PC-3 (cell line): ENCODE results near the gene ZNF584. TPM values are rescaled to one million over a fixed set of nuclear protein-coding genes. Genes with fewer than 3 reads are reported as not detected.

ENCODE experiments used
- microRNA-seq: library from miRNA; unstranded; fragments of <30 nt; microRNA quantifications from one replicate; pipeline ENCODE4 v1.1.0, GENCODE V29; 2020; ENCODE audit not compliant: unreplicated experiment
- total RNA-seq: library from RNA; depleted of rRNA; stranded (reverse); fragments of >200 nt; gene quantifications from 2 replicates; pipeline ENCODE4 v1.2.3, GENCODE V29; 2014; rRNA removed

ZNF584 gene
- total RNA-seq, 1 experiment from 2014 or later: 49.2 TPM

Small RNA genes within 50 kb of the gene (microRNA-seq; reads per million reads assigned to microRNA genes)
- gene MIR4754: not detected

Other genes with a start within 250 kb of the ZNF584 start
- gene ZNF274, start 225.6 kb upstream of the ZNF584 start, total RNA-seq: 15.4 and 16.1 TPM in 2 replicates
- gene ZNF544, start 179.7 kb upstream of the ZNF584 start, total RNA-seq: 73.7 and 115 TPM in 2 replicates
- 7.3 and 7.9 TPM in 2 replicates for gene ZNF8, start 129.7 kb upstream of the ZNF584 start, total RNA-seq
- gene ERVK3-1, start 103.3 kb upstream of the ZNF584 start, total RNA-seq: 104 and 116 TPM in 2 replicates
- 4.0 and 4.3 TPM in 2 replicates for gene ZSCAN22, start 81.7 kb upstream of the ZNF584 start, total RNA-seq
- 0.92 and 1.9 TPM in 2 replicates for gene A1BG, start 55.2 kb upstream of the ZNF584 start, total RNA-seq
- gene ZNF497, start 45.9 kb upstream of the ZNF584 start, total RNA-seq: 2.2 and 4.0 TPM in 2 replicates
- gene ZNF837, start 27.6 kb upstream of the ZNF584 start, total RNA-seq: 9.5 and 12.6 TPM in 2 replicates
- gene RPS5, start 21.4 kb upstream of the ZNF584 start, total RNA-seq: 3,515 and 3,776 TPM in 2 replicates
- 2.2 TPM in 1 of 2 replicates, not detected in the other for gene RNF225, start 13.0 kb upstream of the ZNF584 start, total RNA-seq
- not detected in 2 replicates for gene ZNF132, start 31.5 kb downstream of the ZNF584 start, total RNA-seq
- 11.2 and 12.8 TPM in 2 replicates for gene ZNF324B, start 43.0 kb downstream of the ZNF584 start, total RNA-seq
- 14.8 and 15.9 TPM in 2 replicates for gene ZNF324, start 58.4 kb downstream of the ZNF584 start, total RNA-seq
- 8.9 and 13.4 TPM in 2 replicates for gene ZNF446, start 67.7 kb downstream of the ZNF584 start, total RNA-seq
- gene SLC27A5, start 103.3 kb downstream of the ZNF584 start, total RNA-seq: 56.2 and 56.8 TPM in 2 replicates
- gene ZBTB45, start 111.2 kb downstream of the ZNF584 start, total RNA-seq: 14.0 and 19.1 TPM in 2 replicates
- 1,169 and 1,653 TPM in 2 replicates for gene TRIM28, start 135.4 kb downstream of the ZNF584 start, total RNA-seq
- gene CHMP2A, start 146.5 kb downstream of the ZNF584 start, total RNA-seq: 220 and 264 TPM in 2 replicates
- 243 and 268 TPM in 2 replicates for gene UBE2M, start 150.0 kb downstream of the ZNF584 start, total RNA-seq
- 18.0 and 29.3 TPM in 2 replicates for gene MZF1, start 164.7 kb downstream of the ZNF584 start, total RNA-seq